Ovary (tissue), 3 donors: ENCODE data around the gene ARMCX2.

Experiments used
- POLR2A ChIP-seq: fragments of 450-650 bp; IDR thresholded peaks from one replicate; pipeline ENCODE4 v1.6.1; 2017; ENCODE audit warnings: antibody characterized with exemption, mild to moderate bottlenecking, moderate library complexity
- TF ChIP-seq, protein P1 (sequence below), 3 donors: fragments of 450-650 bp in 2 of 3; fragments of 200-600 bp in 1 of 3; IDR thresholded peaks; one replicate each; pipeline versions ENCODE4 v1.5.1 to v1.8.0; 2016 to 2022; ENCODE audit warnings: antibody characterized with exemption in 3 of 3, mild to moderate bottlenecking in 1 of 3
- donor health status: DM: no; HTN: no; CAD: no.

DNA sequence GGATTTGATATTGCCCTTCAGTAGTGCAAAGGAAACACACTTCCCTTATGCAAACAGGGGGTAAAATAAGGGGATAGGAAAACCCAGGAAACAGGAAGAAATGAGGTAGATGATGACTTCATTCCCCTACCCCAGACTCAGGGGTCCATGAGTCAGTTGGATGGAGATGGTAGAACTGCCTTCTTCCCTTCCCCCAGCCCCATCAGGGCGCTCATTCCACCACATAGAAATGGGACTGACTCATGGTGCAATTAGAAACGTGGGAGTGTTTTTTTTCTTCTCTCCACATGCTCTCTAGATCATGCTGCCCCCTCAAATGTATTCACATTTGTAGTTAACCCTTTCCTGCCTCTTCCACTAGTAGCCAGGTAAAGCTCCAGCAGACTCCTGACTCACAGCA is 23.1 kb upstream of the ARMCX2 start:
- TF ChIP-seq POLR2A = no peak
- TF ChIP-seq, protein P1, sequence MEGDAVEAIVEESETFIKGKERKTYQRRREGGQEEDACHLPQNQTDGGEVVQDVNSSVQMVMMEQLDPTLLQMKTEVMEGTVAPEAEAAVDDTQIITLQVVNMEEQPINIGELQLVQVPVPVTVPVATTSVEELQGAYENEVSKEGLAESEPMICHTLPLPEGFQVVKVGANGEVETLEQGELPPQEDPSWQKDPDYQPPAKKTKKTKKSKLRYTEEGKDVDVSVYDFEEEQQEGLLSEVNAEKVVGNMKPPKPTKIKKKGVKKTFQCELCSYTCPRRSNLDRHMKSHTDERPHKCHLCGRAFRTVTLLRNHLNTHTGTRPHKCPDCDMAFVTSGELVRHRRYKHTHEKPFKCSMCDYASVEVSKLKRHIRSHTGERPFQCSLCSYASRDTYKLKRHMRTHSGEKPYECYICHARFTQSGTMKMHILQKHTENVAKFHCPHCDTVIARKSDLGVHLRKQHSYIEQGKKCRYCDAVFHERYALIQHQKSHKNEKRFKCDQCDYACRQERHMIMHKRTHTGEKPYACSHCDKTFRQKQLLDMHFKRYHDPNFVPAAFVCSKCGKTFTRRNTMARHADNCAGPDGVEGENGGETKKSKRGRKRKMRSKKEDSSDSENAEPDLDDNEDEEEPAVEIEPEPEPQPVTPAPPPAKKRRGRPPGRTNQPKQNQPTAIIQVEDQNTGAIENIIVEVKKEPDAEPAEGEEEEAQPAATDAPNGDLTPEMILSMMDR (IDR thresholded peaks at IDR 0.05) = no peak
